SU-DHL-6 (cell line): Measurements from ENCODE around the gene PRKAR2A.

Experiments used
- CTCF ChIP-seq: fragments of 200-600 bp; sonication (generic); IDR thresholded peaks from one replicate; pipeline ENCODE4 v1.5.1; 2017; ENCODE audit warnings: antibody characterized with exemption, mild to moderate bottlenecking, low read length, moderate library complexity; ENCODE audit not compliant: insufficient read depth, poor library complexity, severe bottlenecking
- EZH2phosphoT487 ChIP-seq: fragments of 200-600 bp; sonication (generic), shearing (Covaris generic); conservative IDR thresholded peaks from 2 replicates; pipeline ENCODE4 v1.6.1; 2018; ENCODE audit warnings: mild to moderate bottlenecking, antibody characterized with exemption, low read length, moderate library complexity, mixed read lengths

- TF ChIP-seq CTCF (no peak), EZH2phosphoT487 (no peak)
Observed at GRCh38 chr3:48708481-48708889, 139.2 kb downstream of the PRKAR2A start.
